DND-41 (cell line): ENCODE data around the gene PRKCZ.

Experiments used
- EZH2 ChIP-seq: IDR thresholded peaks from 3 replicates; pipeline ENCODE4 v1.6.1; 2012; ENCODE audit warnings: borderline replicate concordance, low read depth, mild to moderate bottlenecking, moderate library complexity, low read length, inconsistent platforms; ENCODE audit not compliant: severe bottlenecking
- TF ChIP-seq, protein P1 (sequence below): IDR thresholded peaks from 2 replicates; pipeline ENCODE4 v1.5.1; 2012; ENCODE audit warnings: borderline replicate concordance, low read length, moderate library complexity, mild to moderate bottlenecking; ENCODE audit not compliant: poor library complexity, severe bottlenecking; ENCODE audit errors: extremely low read depth

DNA sequence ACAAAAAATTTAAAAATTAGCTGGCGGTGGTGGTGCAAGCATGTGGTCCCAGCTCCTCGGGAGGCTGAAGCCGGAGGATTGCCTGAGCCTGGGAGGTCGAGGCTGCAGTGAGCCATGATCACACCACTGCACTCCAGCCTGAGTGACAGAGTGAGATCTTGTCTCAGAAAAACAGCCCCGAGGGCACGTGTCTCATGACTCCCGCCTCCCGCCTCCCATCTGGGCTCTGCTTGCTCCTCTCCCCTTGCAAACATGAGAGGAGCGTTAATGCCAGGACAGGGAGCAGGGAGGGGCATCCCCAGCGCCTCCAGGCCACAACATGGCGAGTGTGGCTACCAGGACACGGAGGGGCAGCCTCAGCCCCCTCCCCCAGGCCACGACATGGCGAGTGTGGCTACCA lies 116.0 kb downstream of the PRKCZ start:
- TF ChIP-seq, protein P1, sequence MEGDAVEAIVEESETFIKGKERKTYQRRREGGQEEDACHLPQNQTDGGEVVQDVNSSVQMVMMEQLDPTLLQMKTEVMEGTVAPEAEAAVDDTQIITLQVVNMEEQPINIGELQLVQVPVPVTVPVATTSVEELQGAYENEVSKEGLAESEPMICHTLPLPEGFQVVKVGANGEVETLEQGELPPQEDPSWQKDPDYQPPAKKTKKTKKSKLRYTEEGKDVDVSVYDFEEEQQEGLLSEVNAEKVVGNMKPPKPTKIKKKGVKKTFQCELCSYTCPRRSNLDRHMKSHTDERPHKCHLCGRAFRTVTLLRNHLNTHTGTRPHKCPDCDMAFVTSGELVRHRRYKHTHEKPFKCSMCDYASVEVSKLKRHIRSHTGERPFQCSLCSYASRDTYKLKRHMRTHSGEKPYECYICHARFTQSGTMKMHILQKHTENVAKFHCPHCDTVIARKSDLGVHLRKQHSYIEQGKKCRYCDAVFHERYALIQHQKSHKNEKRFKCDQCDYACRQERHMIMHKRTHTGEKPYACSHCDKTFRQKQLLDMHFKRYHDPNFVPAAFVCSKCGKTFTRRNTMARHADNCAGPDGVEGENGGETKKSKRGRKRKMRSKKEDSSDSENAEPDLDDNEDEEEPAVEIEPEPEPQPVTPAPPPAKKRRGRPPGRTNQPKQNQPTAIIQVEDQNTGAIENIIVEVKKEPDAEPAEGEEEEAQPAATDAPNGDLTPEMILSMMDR: no peak
- TF ChIP-seq EZH2: no peak
